Neural cell (in vitro differentiated cells): ENCODE data around the gene CDKAL1.

Source experiments
- EZH2 ChIP-seq: fragments of 200-600, 300-800 bp; shearing (Covaris generic), sonication (generic); IDR thresholded peaks from 2 replicates; pipeline ENCODE4 v1.6.1; 2014; ENCODE audit warnings: antibody characterized with exemption, low read length, borderline replicate concordance, mild to moderate bottlenecking; ENCODE audit not compliant: insufficient read depth, poor library complexity, severe bottlenecking
- MXI1 ChIP-seq: fragments of 450-650 bp; conservative IDR thresholded peaks from 2 replicates; pipeline ENCODE4 v1.6.1; 2014; ENCODE audit warnings: antibody characterized with exemption, mild to moderate bottlenecking; ENCODE audit not compliant: poor library complexity, severe bottlenecking
- POLR2AphosphoS5 ChIP-seq: IDR thresholded peaks from 2 replicates; pipeline ENCODE4 v1.6.1; 2012
- SMC3 ChIP-seq: fragments of 450-650 bp; conservative IDR thresholded peaks from 2 replicates; pipeline ENCODE4 v1.6.1; 2014; ENCODE audit warnings: antibody characterized with exemption, mild to moderate bottlenecking, moderate library complexity; ENCODE audit not compliant: poor library complexity
- TF ChIP-seq, protein P1 (sequence below): fragments of 450-650 bp; IDR thresholded peaks from 2 replicates; pipeline ENCODE4 v1.5.1; 2014; ENCODE audit warnings: antibody characterized with exemption, mild to moderate bottlenecking, moderate library complexity; ENCODE audit not compliant: poor library complexity, severe bottlenecking

DNA sequence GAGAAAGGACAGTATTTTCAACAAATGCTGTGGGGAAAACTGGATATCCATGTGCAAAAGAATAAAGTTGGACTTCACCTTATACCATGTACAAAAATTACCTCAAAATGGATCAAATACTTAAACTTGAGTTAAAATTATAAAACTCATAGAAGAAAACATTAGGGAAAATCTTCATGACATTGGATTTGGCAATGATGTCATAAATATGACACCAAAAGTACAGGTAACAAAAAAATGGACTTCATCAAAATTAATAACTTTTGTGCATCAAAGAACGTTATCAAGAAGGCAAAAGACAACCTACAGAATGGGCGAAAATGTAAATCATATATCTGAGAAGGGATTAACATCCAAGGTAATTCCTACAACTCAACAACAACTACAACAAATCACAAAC lies 704.0 kb downstream of the CDKAL1 start:
- TF ChIP-seq, protein P1, sequence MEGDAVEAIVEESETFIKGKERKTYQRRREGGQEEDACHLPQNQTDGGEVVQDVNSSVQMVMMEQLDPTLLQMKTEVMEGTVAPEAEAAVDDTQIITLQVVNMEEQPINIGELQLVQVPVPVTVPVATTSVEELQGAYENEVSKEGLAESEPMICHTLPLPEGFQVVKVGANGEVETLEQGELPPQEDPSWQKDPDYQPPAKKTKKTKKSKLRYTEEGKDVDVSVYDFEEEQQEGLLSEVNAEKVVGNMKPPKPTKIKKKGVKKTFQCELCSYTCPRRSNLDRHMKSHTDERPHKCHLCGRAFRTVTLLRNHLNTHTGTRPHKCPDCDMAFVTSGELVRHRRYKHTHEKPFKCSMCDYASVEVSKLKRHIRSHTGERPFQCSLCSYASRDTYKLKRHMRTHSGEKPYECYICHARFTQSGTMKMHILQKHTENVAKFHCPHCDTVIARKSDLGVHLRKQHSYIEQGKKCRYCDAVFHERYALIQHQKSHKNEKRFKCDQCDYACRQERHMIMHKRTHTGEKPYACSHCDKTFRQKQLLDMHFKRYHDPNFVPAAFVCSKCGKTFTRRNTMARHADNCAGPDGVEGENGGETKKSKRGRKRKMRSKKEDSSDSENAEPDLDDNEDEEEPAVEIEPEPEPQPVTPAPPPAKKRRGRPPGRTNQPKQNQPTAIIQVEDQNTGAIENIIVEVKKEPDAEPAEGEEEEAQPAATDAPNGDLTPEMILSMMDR: no peak
- TF ChIP-seq MXI1 (no peak), POLR2AphosphoS5 (no peak), SMC3 (no peak), EZH2 (no peak)
